Activated CD4-positive, alpha-beta memory T cell treated with anti-CD3 and anti-CD28 coated beads, Interleukin-2, amount 10 ng/mL, durations not matched to agents 7 days and 5 days (primary cell): ENCODE results near the gene GUCD1. TPM values are rescaled to one million over a fixed set of nuclear protein-coding genes. Genes with fewer than 3 reads are reported as not detected.

Experiments used
- CTCF ChIA-PET: fragments of 350-600 bp; sonication (Branson Sonifier 250); formaldehyde crosslinking; loops from one replicate; lab custom pipeline; 2021; ENCODE audit warnings: antibody characterized with exemption, inconsistent platforms; lab: Charles Lee
- POLR2A ChIA-PET: fragments of 350-600 bp; sonication (Branson Sonifier 250); formaldehyde crosslinking; loops from one replicate; lab custom pipeline; 2021; ENCODE audit warnings: antibody characterized with exemption; lab: Charles Lee
- DNase-seq: peaks from one replicate; pipeline ENCODE4 v3.0.0-alpha.2; 2020
- H3K27ac Mint-ChIP-seq: one replicate; pipeline ENCODE4 v1.8.0; 2021; ENCODE audit warnings: mild to moderate bottlenecking, mixed read lengths
- H3K27me3 Mint-ChIP-seq: one replicate; pipeline ENCODE4 v1.8.0; 2021; ENCODE audit warnings: mixed read lengths
- H3K36me3 Mint-ChIP-seq: one replicate; pipeline ENCODE4 v1.8.0; 2021; ENCODE audit warnings: low read depth, mixed read lengths
- H3K4me1 Mint-ChIP-seq: one replicate; pipeline ENCODE4 v1.8.0; 2021; ENCODE audit warnings: mixed read lengths
- H3K4me3 Mint-ChIP-seq: one replicate; pipeline ENCODE4 v1.8.0; 2021; ENCODE audit warnings: mild to moderate bottlenecking, mixed read lengths
- H3K9me3 Mint-ChIP-seq: one replicate; pipeline ENCODE4 v1.8.0; 2021; ENCODE audit warnings: mixed read lengths
- total RNA-seq, 2 experiments: library from RNA; stranded (reverse); gene quantifications; one replicate each; pipeline ENCODE4 v1.2.3, GENCODE V29; 2021

GUCD1 gene
- total RNA-seq, 2 experiments from 2014 or later = 115 to 118 TPM

DNA sequence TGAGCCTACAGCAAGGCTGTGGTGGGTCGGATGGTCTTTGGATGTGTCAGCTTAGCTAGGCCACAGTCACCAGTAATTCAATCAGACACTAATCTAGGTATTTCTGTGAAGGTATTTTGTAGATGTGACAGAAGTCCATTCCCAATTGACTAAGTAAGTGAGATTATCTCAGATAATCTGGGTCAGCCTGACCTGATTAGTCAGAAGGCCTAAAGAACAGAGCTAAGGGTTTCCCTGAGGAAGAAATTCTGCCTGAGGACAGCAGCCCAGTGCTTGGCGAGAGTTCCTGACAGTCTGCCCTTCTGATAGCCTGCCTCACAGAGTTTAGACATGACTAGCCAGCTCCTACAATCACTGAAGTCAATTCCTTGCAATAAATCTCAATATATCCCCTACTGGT, 28.7 kb downstream of the GUCD1 start:
- Mint-ChIP-seq H3K27ac (no peak overlapping the region), H3K27me3 (peaks cover 3% of the 10 kb centered on the region), H3K36me3 (no peaks in the 10 kb centered on the region), H3K9me3 (no peaks in the 10 kb centered on the region), H3K4me1 (peaks cover 17% of the 10 kb centered on the region), H3K4me3 (no peak overlapping the region)
- CTCF ChIA-PET = interaction anchor here (0.6 to 1.9 kb wide), 10 partner anchors 13 to 204 kb away, joined by 3 to 6 read pairs (median 3); partner anchors contain the start of gene ADORA2A
- DNase-seq = no peak
- POLR2A ChIA-PET = no interaction called here

DNA sequence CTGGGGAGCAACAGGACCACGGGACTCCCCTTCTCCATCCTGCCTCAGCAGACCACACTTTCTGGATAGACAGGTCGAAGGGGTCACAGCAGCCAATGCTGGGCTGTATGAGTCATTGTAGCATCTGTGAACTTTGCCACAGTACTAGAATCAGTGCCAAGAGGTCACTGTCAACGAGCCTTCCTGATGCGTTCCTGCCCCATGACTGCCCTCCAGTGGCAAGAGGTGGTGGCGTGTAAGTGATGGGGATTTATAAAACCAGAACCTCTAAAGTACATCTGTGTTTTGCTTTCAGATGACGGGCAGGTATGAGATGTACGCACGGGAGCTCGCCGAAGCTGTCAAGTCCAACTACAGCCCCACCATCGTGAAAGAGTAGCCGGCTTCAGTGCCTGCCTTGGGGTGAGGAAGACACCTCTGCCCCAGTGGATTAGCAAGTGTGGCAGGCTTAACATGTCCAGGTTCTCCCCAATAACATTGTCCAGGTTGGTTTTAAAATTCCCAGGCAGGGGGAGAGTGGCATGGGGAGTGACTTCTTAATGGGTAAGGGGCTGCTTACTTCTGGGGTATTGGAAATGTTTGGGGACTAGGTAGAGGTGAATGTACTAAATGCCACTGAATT, 29.4 kb downstream of the GUCD1 start:
- Mint-ChIP-seq H3K9me3 (no peaks in the 10 kb centered on the region), H3K4me3 (no peak overlapping the region), H3K4me1 (peaks cover 17% of the 10 kb centered on the region), H3K36me3 (no peaks in the 10 kb centered on the region), H3K27me3 (peaks cover 5% of the 10 kb centered on the region), H3K27ac (no peak overlapping the region)
- POLR2A ChIA-PET = no interaction called here
- peak; percentile 90 for DNase-seq
- CTCF ChIA-PET = interaction anchor here (0.6 to 4.3 kb wide), 10 partner anchors 13 to 203 kb away, joined by 3 to 36 read pairs (median 3); partner anchors contain the start of gene ADORA2A

DNA sequence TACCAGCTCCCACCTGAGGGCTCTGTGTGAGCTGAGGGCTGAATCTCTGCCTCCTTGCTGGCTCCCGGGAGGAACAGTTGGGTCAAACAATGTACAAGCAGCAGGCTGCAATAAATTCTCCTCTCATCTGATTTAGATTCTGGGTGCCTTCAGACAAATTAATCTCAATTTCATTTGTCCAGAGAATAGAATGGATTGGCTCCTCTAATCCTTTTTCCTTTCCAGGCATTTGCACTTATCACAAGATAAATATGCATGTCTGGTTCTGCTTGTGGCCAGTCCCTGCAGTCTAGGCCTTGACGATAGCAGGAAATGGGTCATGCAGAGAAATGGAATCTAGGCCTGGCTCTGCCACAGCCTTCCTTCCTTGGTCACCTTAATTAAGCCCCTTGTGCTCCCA, 31.1 kb downstream of the GUCD1 start:
- Mint-ChIP-seq H3K4me3 (no peak overlapping the region), H3K36me3 (no peaks in the 10 kb centered on the region), H3K9me3 (no peaks in the 10 kb centered on the region), H3K27me3 (peaks cover 3% of the 10 kb centered on the region), H3K4me1 (peaks cover 16% of the 10 kb centered on the region), H3K27ac (no peak overlapping the region)
- CTCF ChIA-PET = interaction anchor here (1.1 to 4.3 kb wide), 5 partner anchors 10 to 198 kb away, joined by 3 to 36 read pairs (median 5); partner anchors contain the start of gene ADORA2A
- DNase-seq = no peak
- POLR2A ChIA-PET = interaction anchor here (1.2 to 1.4 kb wide), 2 partner anchors 38 to 102 kb away, joined by 3 to 5 read pairs; no protein-coding TSS in a partner anchor

DNA sequence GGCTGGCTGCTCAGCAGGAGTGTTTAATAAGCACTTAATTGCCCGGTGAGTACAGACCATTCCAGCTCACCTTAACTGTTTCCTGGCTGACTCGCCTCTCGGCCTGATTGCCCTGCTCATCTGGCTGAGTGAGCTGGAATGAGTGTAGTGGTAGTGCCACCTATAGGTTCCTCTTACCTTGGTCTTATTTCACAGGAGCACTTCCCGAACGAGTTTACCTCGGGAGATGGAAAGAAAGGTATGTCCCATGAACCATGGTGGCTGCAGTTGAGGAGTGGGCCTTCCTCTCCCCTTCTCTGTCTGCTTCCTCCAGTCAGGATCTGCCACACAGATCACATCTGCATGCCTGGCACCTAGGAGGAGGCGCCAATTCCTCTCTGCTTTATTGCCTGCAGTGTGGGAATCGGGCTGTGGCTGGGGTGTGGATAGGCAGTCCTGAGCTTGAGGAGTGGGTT, 33.1 kb downstream of the GUCD1 start:
- Mint-ChIP-seq H3K27ac (no peak overlapping the region), H3K4me3 (no peak overlapping the region), H3K9me3 (no peaks in the 10 kb centered on the region), H3K4me1 (peaks cover 16% of the 10 kb centered on the region), H3K36me3 (no peaks in the 10 kb centered on the region), H3K27me3 (peaks cover 13% of the 10 kb centered on the region)
- POLR2A ChIA-PET = interaction anchor here (0.9 kb wide), 1 partner anchor 94 kb away, joined by 3 read pairs; the partner anchor contains the start of gene ADORA2A
- peak; percentile 52 for DNase-seq
- CTCF ChIA-PET = interaction anchor here (0.5 to 4.3 kb wide), 14 partner anchors 9 to 323 kb away, joined by 3 to 36 read pairs (median 6); partner anchors contain the start of gene ADORA2A

DNA sequence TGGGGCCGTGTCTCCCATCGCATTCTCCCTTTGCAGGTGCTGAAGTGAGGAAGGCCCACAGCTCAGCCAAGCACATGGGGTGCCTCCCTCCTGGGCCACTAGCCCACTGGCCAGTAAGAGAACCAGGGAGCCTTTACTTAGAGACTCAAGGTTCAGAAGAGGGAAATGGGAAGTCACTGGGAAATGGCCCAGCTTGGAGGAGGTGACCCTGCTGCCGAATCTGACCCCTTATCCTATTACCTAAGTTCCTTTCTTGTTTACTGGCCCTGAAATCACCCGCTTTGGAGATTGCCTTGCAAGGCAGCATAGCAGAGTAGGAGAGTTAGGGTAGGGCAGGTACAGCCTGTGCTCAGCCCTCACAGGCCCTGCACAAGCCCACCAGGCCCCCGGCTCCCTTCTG, 35.4 kb downstream of the GUCD1 start:
- POLR2A ChIA-PET = no interaction called here
- no peak for DNase-seq
- no peak overlapping the region for H3K27ac Mint-ChIP-seq

DNA sequence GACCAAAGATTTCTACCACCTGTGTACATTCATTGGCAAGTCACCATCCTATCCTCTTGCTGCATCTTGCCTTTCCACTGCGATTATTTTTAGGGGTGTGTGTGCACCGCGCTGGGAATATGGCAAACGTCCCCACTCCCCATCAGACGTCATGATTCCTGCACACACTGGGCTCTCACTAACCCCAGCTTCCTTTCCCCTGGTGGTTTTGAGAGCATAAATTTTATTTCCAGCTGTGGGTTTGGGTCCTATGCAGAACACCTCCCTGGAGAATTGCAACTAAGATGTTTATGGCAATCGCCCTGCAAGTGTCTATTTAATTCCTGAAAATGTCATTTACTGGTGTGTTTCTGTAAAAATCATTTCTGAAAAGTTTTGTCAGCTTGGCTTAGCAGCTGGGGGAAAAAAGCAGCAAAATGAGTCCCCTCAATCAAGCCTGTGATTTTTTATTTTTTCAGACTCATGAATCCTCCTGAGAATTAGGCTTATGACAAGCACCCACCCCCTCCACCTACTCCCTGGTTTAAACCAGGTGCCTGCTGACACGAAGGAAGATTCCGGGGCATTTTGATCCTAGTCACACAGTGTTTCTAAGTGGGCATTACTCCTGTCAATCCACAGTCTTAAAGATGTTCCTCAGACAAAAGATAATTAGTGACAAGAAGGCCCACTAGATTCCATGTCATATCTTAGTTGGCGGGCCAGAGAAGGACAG, 36.0 kb downstream of the GUCD1 start:
- H3K27me3 Mint-ChIP-seq = peaks cover 16% of the 10 kb centered on the region
- H3K36me3 Mint-ChIP-seq = no peaks in the 10 kb centered on the region
- no peaks in the 10 kb centered on the region for H3K9me3 Mint-ChIP-seq
- POLR2A ChIA-PET = interaction anchor here (1.4 kb wide), 1 partner anchor 35 kb away, joined by 3 read pairs; no protein-coding TSS in a partner anchor
- no peak overlapping the region for H3K4me3 Mint-ChIP-seq
- CTCF ChIA-PET = interaction anchor here (1.5 kb wide), 1 partner anchor 11 kb away, joined by 3 read pairs; no protein-coding TSS in a partner anchor
- peaks cover 6% of the 10 kb centered on the region for H3K4me1 Mint-ChIP-seq
- no peak for DNase-seq
- H3K27ac Mint-ChIP-seq = no peak overlapping the region

More for the DNA sequence above, 35.4 kb downstream of the GUCD1 start:
- Mint-ChIP-seq H3K36me3 (no peaks in the 10 kb centered on the region), H3K9me3 (no peaks in the 10 kb centered on the region), H3K4me1 (peaks cover 6% of the 10 kb centered on the region), H3K4me3 (no peak overlapping the region), H3K27me3 (peaks cover 16% of the 10 kb centered on the region)
- CTCF ChIA-PET = interaction anchor here (1.5 kb wide), 1 partner anchor 10 kb away, joined by 3 read pairs; no protein-coding TSS in a partner anchor

DNA sequence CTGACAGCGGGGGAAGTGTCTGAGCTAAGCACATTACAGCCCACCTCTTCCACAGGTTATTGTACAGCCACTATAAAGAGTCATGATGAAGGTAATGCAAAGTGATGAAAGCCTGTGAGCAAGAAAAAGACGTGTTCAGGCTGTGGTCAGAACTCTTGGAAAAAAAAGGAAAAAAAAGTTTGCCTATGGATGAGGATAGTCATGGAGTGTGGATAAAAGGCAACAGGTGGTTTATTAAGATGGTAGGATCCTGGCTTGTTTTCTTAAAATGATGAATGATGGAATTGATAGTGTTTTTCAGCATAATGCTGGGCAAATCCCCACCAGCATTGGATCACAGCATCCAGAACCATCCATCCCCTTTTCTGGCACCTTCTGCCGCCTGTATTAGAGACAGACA, 36.7 kb downstream of the GUCD1 start:
- Mint-ChIP-seq H3K36me3 (no peaks in the 10 kb centered on the region), H3K27me3 (peaks cover 16% of the 10 kb centered on the region), H3K9me3 (no peaks in the 10 kb centered on the region), H3K4me3 (no peak overlapping the region), H3K27ac (no peak overlapping the region), H3K4me1 (peaks cover 6% of the 10 kb centered on the region)
- no peak for DNase-seq
- POLR2A ChIA-PET = interaction anchor here (1.4 kb wide), 1 partner anchor 36 kb away, joined by 3 read pairs; no protein-coding TSS in a partner anchor
- CTCF ChIA-PET = interaction anchor here (1.3 to 1.5 kb wide), 2 partner anchors 9 to 11 kb away, joined by 3 to 5 read pairs; no protein-coding TSS in a partner anchor

DNA sequence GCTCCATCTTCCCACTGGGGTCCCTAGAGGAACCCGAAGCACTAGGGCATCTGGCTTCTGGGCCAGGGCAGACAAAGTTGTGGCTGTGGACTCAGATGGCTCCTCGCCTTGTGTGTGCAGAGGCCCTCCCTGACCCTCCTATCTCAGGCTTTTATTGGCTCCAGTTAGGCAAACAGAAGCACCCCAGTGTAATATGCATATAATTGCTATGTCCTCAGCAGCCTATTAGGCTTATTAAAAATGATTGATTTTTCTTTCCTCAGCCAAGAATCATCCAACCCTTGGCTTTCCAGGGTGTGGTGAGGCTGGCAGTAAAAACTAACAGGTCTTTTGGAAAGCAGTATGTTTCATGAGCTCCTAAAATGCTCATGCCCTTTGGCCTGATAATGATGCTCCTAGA, 37.5 kb downstream of the GUCD1 start:
- no peak for DNase-seq
- Mint-ChIP-seq H3K27ac (no peak overlapping the region), H3K36me3 (no peaks in the 10 kb centered on the region), H3K4me1 (peaks cover 6% of the 10 kb centered on the region), H3K4me3 (no peak overlapping the region), H3K9me3 (no peaks in the 10 kb centered on the region), H3K27me3 (peaks cover 16% of the 10 kb centered on the region)
- ChIA-PET POLR2A (interaction anchor here (1.4 kb wide), 1 partner anchor 37 kb away, joined by 3 read pairs; no protein-coding TSS in a partner anchor), CTCF (interaction anchor here (1.3 kb wide), 1 partner anchor 10 kb away, joined by 5 read pairs; no protein-coding TSS in a partner anchor)

DNA sequence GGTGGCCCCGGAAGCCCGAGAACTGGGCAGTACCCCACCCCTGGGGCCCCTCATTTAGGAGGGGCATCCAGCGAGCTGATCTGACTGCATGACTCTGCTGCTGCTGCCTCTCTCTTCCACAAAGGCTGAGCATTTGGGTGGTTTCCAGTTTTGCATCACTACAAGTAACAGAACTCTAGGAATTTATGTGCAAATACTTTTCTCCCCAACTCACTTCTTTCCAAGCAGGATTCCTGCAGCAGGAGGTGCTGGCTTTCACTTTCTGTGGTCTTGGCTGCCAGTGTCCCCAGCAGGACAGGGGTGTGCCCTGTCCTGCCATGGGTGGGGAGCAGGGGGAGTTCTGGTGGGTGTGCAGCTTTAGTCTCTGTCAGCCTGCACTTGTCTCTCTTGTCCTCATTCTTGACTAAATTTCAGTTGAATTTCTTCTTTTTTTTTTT, 38.6 kb downstream of the GUCD1 start:
- Mint-ChIP-seq H3K9me3 (no peaks in the 10 kb centered on the region), H3K27me3 (peaks cover 16% of the 10 kb centered on the region), H3K4me3 (no peak overlapping the region), H3K4me1 (peaks cover 5% of the 10 kb centered on the region), H3K27ac (no peak overlapping the region), H3K36me3 (no peaks in the 10 kb centered on the region)
- POLR2A ChIA-PET = no interaction called here
- CTCF ChIA-PET = no interaction called here
- DNase-seq = no peak

DNA sequence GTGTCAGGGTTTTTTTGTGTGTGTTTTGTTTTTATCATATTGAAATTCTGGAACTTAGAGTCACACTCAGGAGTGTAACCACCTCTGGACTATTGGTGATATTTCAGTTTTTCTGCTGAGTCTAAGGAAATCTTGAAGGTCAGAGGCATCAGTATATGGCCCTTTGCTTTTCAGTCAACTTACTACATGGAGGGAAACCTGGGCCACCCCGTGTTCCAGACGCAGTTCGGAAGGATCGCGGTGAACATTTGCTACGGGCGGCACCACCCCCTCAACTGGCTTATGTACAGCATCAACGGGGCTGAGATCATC, 40.0 kb downstream of the GUCD1 start:
- no peak overlapping the region for H3K27ac Mint-ChIP-seq
- no peak overlapping the region for H3K4me3 Mint-ChIP-seq
- no peak for DNase-seq
- CTCF ChIA-PET = no interaction called here
- H3K27me3 Mint-ChIP-seq = peaks cover 16% of the 10 kb centered on the region
- H3K36me3 Mint-ChIP-seq = no peaks in the 10 kb centered on the region
- H3K4me1 Mint-ChIP-seq = peaks cover 16% of the 10 kb centered on the region
- no peaks in the 10 kb centered on the region for H3K9me3 Mint-ChIP-seq
- POLR2A ChIA-PET = no interaction called here

DNA sequence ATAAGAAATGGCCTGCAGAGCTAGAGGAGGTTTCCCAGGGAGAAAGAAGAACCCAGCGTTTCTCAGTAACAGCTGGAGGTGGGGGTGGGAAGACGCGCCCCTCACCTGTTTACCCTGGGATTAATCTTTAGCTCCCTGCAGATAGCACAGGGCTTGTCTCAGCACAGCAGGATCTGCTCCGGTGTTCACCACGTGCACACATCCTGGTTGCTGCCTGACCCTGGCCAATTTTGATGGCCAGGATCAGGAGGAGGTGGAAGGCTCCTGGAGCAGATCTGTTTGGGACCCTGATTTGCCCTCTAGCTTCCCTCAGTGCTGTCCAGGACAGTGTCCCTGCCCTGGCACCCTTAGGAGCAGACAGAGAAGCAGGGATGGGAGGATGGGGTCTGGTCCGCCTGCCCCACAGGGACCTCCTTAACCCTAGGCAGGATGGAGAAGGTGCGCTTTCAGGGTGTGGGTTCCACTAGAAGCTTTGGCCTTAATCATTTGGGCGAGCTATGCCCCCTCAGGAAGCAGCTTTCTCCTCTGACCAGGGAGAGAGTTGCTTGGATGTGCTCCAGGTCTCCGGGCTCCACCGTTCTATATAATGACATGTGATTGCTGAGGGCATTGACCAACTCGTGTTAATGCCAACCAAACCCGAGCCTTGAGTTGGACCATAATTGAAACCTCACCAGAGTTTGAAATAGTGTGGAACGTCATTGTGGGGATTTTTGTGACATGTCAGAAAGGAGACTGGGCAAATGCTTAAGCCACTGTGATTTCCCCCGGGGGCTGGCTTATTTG, 40.5 kb downstream of the GUCD1 start:
- H3K4me1 Mint-ChIP-seq = peaks cover 16% of the 10 kb centered on the region
- no peaks in the 10 kb centered on the region for H3K9me3 Mint-ChIP-seq
- no peak overlapping the region for H3K4me3 Mint-ChIP-seq
- CTCF ChIA-PET = interaction anchor here (1.6 kb wide), 1 partner anchor 9 kb away, joined by 3 read pairs; no protein-coding TSS in a partner anchor
- no peak for DNase-seq
- POLR2A ChIA-PET = no interaction called here
- no peaks in the 10 kb centered on the region for H3K36me3 Mint-ChIP-seq
- H3K27ac Mint-ChIP-seq = no peak overlapping the region
- H3K27me3 Mint-ChIP-seq = peaks cover 16% of the 10 kb centered on the region
